Hematopoietic multipotent progenitor cell (in vitro differentiated cells): Measurements from ENCODE around the gene MORN3. TPM values are rescaled to one million over a fixed set of nuclear protein-coding genes. Genes with fewer than 3 reads are reported as not detected.
A peak's percentile ranks its signal among the peaks of the same experiment; 100 is the strongest.
"Not testable (repeated sequence)": the region's sequence is repeated elsewhere in the genome, so short reads cannot be mapped to it uniquely, and the experiment has no call there.

ENCODE experiments used
- DNase-seq, 3 donors: peaks; one replicate each; pipeline ENCODE4 v3.0.0-alpha.2; 2011 to 2015; ENCODE audit warnings: low read depth in 2 of 3, low spot score in 2 of 3
- total RNA-seq: library from RNA; depleted of rRNA; stranded (reverse); fragments of >200 nt; gene quantifications from one replicate; pipeline ENCODE4 v1.2.3, GENCODE V29; 2012

MORN3 gene
- total RNA-seq, 1 donor: 0.54 TPM

GRCh38 chr12:121693155-121693687 is 23.8 kb upstream of the MORN3 start:
- DNase-seq: no peak

DNA sequence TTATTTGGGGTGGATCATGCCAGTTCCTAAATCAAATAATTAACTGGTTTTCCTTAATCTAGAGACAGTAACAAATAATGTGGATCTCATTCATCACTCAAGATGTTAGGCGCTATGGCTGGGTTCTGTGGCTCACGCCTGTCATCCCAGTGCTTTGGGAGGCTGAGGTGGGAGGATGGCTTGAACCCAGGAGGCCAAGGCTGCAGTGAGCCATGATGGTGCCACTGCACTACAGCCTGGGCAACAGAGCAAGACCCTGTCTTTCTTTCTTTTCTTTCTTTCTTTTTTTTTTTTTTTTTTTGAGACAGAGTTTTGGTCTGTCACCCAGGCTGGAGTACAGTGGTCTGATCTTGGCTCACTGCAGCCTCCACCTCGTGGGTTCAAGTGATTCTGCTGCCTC is 23.3 kb upstream of the MORN3 start:
- DNase-seq: not testable (repeated sequence)

DNA sequence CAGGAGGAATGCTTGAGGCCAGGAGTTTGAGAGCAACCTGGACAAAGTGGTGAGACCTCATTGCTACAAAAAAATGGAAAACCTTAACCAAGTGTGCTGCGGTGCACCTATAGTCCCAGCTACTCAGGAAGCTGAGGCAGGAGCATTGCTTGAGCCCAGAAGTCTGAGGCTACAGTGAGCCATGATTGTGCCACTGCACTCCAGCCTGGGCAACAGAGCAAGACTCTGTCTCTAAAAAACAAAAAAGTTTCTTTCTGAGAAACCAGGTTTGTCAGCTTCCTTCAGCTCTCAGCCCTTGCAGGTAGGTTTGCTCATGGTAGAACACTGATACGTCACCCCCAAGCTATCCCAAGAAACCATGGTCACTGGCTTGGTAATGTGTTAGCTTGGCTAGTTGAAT is 20.0 kb upstream of the MORN3 start:
- no peak for DNase-seq

GRCh38 chr12:121688966-121689365 is 19.5 kb upstream of the MORN3 start:
- DNase-seq: no peak

- not testable (repeated sequence) for DNase-seq
Observed at GRCh38 chr12:121679661-121680197, 10.3 kb upstream of the MORN3 start.

DNA sequence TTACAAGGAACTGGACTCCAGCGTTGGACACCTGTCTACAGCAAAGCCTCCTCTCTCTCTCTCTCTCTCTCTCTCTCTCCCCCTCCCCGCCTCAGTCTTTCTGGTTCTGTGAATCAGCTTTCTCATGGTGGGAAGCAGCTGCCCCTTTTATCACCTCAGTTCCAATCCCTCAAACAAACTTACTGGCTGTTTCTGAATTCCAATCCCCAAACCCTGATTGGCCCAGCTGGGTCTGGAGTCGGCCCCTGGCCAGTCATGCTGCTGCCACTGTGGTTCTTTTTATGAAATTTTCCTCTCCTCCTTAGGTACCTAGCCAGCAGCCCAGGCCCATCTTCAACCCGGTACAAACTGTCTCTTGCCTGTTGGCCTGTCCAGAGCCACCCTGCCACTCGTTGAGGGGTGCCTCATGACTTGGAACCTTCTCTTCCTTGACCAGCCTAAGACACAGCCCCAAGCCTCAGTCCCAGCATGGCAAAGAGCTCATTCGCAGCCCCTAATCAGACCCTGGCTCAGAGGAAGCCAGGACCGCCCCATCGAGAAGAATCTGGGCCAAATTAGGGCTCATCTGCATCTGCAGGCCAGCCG is 9.4 kb upstream of the MORN3 start:
- no peak for DNase-seq

- DNase-seq: no peak
Observed at GRCh38 chr12:121678305-121678704, 8.9 kb upstream of the MORN3 start.

DNA sequence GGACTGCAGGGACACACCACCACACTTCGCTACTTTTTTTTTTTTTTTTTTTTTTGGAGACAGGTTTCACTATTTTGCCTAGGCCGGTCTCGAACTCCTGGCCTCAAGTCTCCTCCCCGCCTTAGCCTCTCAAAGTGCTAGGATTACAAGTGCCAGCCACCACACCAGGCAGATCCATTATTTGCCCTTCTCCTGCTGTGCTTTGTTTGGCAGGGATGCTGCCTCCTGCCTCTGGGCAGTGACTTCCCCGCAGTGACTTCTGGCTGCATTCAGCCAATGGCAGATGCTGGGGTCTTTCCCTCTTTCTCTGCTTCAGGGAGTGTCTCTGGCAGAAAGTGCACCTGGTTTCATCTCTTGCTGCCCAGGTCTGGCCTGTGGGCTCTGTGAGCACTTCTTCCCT is 6.7 kb upstream of the MORN3 start:
- no peak for DNase-seq

DNA sequence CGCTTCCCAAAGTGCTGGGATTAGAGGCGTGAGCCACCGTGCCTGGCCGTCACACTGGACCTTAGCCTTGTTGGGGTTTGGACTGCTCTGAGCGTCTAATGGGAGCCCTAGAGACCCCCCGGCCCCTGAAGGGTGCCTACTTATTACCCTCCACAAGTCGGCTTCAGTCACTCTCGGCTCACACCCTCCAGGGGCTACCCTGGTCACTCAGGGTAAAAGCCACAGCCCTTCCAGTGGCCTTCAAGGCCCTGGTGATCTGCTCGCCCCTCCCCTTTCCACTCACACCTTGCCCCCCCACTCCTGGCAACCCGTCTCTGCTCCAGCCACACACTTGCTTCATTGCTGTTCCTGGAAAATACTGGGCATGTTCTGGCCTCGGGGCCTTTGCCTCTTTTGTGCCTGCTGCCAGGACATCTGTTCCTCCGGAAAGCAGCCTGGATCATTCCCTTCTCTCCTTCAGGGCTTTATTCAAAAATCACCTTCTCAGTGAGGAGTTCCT is 3.6 kb upstream of the MORN3 start:
- no peak for DNase-seq

GRCh38 chr12:121668750-121669520 is 519 bp downstream of the MORN3 start:
- DNase-seq: peak in 2 of 3 donors; percentile 73 to 84

GRCh38 chr12:121666829-121667228 is 2.6 kb downstream of the MORN3 start:
- not testable (repeated sequence) for DNase-seq

- no peak for DNase-seq
Observed at GRCh38 chr12:121663610-121663929, 5.9 kb downstream of the MORN3 start.

- not testable (repeated sequence) for DNase-seq
Observed at GRCh38 chr12:121661353-121662105, 7.9 kb downstream of the MORN3 start.

- DNase-seq: no peak
Observed at GRCh38 chr12:121657305-121658008, 12.0 kb downstream of the MORN3 start.

DNA sequence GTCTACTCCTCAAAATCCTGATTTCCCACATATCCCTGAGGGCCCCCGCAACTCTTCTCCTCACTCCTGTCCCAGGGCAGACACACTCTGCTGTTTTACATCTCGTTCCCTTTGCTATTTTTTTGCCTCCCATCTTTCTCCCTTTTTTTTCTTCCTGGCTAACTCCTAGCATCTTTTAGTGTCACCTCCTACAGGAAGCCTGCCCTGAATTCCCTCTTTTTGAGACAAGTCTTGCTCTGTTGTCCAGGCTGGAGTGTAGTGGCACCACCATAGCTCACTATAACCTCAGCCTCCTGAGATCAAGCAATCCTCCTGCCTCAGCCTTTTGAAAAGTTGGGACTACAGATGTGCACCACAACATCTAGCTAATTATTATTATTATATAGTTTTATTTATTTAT is 13.3 kb downstream of the MORN3 start:
- no peak for DNase-seq

DNA sequence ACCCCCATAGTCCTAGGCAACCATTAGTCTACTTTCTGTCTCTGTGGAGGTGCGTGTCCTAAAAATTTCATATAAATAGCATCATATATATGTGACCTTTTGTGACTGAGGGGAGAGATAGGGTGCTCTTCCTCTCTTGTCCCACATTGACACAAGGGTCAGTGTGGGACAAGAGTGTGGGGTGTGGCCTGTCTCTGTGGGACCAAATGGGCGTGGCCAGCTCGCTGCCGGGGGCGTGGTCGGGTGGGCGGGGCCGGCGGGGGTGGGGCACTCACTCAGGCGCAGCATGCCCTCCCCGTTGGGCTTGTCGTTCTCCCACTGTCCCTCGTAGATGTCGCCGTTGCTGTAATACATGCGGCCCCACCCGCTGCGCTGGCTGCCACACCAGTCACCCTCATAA is 15.5 kb downstream of the MORN3 start:
- DNase-seq: no peak

DNA sequence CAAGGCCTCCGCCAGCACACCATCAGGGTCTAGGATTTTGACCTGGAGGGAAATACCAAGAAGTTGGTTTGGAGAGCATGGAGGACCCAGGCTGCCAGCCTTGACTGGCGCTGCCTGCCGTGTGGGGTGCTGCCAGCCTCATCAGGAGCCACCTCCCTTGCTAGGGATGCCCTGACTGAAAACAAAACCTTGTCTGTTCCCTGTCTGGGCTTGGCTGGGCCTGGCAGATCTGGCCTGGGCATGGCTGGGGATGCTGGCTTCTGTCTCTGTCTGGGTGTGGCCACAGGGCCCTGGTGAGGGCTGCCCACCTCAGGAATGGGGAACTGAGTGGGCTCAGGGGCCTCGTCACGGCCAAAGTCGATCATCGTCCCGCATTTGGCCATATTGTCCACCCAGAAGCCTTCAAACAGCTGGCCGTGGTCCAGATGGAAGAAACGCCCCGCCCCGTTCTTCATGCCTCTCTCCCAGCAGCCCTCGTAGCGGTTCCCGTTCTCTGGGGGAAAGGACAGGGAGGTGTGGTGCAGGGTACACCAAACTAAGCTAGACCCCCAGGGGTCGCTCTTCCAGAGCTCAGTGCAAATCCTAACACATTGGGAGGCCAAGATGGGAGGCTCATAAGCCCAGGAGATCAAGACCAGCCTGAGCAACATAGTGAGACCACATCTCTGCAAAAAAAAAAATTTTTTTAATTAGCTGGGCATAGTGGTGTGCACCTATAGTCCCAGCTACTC is 16.5 kb downstream of the MORN3 start:
- DNase-seq: no peak

DNA sequence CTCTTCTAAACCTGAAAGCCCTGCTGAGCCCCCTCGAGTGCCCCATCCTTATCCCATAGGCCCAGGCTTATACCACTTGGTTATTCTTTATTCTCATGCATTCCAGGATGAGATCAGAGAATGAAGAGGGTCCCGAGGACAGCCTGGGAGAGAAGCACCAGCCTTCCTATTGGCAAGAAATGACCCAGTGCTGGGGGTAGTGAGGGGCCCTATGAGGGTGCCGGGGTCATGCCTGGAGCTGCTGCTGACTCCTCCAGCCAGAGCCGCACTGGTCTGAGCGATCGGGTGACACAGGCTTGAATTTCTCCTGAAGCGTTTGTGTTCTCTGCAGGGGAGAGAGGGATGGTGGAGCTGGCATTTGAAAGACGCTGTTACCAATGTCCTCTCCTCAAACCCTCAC is 18.1 kb downstream of the MORN3 start:
- DNase-seq: no peak

GRCh38 chr12:121649819-121650353 is 19.6 kb downstream of the MORN3 start:
- DNase-seq: peak in 2 of 3 donors; percentile 93 to 97

- DNase-seq: no peak
Observed at GRCh38 chr12:121649322-121649721, 20.1 kb downstream of the MORN3 start.
